ENCODE data around the gene VDR.

DNA sequence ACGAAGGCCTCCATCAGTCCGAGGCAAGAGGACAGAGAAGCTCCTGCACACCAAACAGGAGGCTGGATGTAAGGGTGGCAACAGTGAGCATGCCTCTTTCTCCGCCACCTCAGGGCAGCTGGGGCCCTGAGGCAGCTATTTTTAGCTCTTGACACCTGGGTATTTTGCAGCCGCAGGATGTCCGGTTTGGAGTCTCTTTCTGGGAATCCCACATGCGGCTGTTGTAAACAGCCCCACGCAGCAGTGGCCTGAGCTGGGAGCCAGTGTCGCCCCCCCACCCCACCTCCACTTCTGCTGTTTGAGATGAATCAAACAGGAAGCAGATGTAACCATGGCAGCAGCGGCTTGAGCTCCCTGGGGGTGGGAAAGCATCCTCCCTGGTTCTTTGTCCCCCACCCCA lies 96.7 kb downstream of the VDR start:
- TF ChIP-seq, protein P1, sequence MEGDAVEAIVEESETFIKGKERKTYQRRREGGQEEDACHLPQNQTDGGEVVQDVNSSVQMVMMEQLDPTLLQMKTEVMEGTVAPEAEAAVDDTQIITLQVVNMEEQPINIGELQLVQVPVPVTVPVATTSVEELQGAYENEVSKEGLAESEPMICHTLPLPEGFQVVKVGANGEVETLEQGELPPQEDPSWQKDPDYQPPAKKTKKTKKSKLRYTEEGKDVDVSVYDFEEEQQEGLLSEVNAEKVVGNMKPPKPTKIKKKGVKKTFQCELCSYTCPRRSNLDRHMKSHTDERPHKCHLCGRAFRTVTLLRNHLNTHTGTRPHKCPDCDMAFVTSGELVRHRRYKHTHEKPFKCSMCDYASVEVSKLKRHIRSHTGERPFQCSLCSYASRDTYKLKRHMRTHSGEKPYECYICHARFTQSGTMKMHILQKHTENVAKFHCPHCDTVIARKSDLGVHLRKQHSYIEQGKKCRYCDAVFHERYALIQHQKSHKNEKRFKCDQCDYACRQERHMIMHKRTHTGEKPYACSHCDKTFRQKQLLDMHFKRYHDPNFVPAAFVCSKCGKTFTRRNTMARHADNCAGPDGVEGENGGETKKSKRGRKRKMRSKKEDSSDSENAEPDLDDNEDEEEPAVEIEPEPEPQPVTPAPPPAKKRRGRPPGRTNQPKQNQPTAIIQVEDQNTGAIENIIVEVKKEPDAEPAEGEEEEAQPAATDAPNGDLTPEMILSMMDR (IDR thresholded peaks at IDR 0.05): no peak
- TF ChIP-seq EZH2 (IDR thresholded peaks at IDR 0.05; ENCODE audit: borderline replicate concordance, insufficient read depth, low read depth, low read length, poor library complexity, severe bottlenecking): no peak
